Cortex of kidney (tissue), 1 donor: ENCODE results near the gene OR10G3.
"Not testable (repeated sequence)": the region's sequence is repeated elsewhere in the genome, so short reads cannot be mapped to it uniquely, and the experiment has no call there.

Experiments used
- DNase-seq: peaks from one replicate; lab custom pipeline; 2025; lab: John Stamatoyannopoulos, UW

OR10G3 gene, protein sequence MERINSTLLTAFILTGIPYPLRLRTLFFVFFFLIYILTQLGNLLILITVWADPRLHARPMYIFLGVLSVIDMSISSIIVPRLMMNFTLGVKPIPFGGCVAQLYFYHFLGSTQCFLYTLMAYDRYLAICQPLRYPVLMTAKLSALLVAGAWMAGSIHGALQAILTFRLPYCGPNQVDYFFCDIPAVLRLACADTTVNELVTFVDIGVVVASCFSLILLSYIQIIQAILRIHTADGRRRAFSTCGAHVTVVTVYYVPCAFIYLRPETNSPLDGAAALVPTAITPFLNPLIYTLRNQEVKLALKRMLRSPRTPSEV

DNA sequence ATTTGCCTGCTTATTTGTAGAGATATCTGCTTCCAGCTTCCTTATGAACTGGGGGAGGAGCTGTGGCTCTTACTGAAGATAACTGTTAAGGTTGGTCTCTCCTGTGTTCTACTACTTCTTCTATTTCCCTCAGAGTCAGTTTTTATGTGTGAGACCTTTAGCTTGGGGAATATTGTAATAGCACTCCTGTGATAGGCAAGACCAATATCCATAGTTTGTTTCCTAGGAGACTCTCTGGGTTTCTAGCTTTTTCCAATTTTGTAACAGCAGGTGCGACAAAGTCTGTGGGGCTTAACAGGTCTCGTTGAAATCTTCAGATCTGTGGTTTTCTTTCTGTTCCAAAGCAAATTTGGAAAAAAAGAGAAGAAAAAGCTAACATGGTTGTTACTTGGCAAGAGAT, at the start of gene OR10G3:
Gene OR10G3 (minus strand): TSS at position 101 of the 400 bp plus-strand sequence. CDS start 9,332 bp downstream, outside the sequence.
- DNase-seq: no peak

DNA sequence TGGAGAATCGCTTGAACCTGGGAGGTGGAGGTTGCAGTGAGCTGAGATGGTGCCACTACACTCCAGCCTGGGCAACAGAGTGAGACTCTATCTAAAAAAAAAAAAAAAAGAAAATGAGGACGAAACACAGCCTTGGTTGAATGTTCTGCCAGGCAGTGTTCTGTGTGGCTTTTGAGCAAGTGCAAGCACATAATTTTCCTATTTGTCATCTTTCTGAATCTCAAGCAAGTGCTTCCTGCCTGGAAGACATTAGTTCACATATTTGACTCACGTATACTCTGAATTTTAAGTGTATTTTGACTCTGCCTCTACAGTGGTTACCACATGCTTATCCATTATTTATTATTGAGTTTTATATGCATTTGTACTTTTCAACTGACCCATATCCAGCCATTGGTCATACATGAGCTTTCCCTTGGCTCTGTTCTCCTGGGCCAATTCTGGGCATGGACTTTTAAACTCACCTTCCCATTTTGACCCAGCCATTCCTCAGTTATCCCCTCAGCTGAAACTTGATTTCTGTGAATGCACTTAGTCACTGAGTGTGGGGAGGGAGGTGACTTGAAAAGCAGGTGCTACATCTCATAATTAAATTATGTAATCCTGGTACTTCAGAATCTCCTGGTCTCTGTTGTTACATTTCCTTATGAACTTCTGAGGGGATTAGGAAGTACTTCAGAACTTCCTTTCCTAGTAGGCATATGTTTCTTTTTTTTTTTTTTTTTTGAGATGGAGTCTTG, 46.8 kb upstream of the OR10G3 start:
- no peak for DNase-seq

DNA sequence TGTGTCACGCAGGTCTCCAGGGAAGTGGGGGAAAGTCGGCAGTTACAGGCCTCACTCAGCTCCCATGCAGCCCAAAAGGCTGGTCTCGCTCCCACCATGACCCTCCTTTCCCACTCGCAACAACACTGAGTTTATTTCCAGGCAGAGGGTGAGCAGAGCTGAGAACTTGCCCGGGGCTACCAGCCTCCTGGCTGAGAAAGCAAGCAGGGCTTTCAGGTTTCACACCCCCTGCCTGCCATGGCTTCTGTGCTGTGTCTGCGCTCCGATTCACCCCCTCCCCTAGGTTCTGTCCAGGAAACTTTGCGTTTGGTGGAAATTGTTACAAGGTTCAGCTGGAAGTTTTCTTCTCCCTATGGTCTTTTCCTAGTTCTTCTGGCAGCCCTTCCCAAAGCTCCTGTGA, 37.7 kb upstream of the OR10G3 start:
- DNase-seq: no peak

DNA sequence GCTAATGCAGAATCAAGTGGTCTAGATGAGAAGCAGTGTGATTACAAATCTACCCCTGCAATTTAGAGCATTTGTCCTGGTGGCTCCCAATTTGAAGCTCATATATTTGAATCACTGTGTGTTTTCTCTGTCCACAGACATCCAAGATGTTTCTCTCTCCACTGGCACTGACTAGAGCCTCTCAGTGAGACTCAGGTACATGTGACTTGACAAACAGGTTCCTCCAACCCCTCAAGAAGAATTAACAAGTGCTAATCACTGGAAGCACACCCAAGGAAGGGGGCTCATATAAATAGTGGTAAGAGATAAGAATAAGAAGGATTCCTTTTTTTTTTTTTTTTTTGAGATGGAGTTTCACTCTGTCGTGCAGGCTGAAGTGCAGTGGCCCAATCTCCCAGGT, 34.4 kb upstream of the OR10G3 start:
- no peak for DNase-seq

DNA sequence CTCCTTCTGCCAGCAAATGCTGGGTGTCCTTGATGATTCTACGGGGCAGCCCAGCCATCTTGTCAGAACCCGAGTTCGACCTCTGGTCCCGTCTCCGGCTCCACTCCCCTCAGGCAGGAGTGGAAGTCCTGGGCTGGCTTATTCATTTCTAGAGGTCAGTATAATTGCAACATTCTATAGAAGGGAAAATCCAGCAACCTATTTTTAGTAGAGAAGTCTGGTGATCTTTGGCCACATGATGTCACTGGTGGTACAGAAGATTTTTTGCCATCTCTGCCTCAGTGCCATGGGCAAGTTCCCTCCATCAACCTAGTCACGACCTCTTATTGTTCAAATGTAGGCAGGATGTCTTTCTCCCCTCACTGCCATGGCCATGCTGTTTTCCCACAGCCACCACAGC, 32.4 kb upstream of the OR10G3 start:
- no peak for DNase-seq

DNA sequence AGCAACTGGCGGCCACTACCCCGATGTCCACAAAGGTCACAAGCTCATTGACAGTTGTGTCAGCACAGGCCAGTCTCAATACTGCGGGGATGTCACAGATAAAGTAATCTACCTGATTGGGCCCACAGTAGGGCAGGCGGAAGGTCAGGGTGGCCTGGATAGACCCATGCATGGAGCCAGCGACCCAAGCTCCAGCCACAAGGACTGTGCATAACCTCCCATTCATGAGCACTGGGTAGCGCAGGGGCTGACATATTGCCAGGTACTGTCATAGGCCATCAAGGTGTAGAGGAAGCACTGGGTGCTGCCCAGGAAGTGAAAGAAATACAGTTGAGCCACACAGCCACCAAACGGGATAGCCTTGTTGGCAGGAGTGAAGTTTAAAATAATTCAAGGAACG, 22.3 kb upstream of the OR10G3 start:
- not testable (repeated sequence) for DNase-seq

DNA sequence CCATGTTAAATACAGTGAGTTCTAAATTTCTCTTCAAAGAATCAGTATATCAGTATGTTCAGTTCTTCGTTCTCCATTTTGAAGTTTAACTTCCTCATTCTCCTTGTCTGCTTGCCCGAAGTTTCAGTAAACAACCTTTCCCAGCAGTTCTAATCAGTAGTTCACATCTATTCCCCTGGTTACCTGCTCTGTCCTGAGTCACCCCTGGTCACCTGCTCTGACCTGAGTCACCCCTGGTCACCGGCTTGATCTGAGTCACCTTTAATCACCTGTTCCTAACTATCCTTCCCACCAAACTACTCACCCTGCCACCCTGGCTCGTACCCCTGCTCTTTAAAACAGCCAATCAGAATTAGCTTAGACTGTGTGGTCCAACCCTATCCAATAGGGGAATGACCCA, 9.4 kb upstream of the OR10G3 start:
- DNase-seq: no peak

DNA sequence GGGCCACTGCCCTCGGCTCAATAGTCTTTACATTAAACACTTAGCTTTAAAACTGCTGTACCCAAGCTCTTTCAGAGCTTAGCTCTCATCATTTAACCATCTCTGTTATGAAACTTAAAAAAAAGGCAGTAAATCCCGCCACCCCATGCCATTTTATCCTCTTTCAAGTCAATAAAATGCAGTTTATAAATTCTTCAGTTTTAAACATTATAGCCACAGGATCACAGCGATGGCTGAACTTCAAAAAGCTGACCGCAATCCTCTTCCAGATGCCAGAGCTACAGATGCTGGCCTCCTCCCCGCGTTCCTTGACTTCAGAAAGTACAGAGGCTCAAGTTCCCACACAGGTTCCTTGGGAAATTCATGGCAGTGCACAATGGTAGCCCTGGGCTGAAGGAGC, 4.2 kb downstream of the OR10G3 start:
- no peak for DNase-seq

DNA sequence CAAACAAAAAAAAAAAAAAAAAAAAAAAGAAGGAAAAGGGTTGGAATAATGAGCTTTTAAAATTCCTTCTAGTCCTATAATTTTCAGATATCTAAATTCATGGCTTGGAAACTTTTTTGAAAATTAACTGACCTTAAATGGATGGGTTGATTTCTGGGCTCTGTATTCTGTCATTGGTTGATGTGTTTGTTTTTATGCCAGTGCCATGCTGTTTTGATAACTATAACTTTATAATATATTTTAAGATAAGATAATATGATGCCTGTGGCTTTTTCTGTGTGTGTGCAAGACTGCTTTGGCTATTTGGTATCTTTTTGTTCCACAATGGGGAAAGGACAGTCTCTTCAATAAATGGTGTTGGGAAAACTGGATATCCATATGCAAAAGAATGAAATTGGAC, 7.3 kb downstream of the OR10G3 start:
- no peak for DNase-seq

DNA sequence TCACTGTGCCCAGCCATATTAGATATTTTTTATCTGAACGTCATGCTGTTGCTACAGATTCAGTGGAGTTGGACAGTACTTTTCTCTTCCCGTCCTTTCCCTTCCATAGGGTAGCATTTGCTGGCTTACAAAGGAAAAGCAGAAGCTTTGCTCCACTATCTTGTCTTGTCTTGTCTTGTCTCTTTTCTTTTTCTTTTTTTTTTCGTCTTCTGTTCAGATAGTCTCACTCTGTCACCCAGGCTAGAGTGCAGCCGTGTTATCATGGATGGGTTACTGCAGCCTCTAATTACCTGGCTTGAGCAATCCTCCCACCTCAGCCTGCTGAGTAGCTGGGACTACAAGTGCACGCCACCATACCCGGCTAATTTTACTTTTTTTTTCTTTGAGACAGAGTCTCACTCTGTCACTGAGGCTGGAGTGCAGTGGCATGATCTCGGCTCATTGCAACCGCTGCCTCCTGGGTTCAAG, 21.1 kb downstream of the OR10G3 start:
- DNase-seq: no peak

DNA sequence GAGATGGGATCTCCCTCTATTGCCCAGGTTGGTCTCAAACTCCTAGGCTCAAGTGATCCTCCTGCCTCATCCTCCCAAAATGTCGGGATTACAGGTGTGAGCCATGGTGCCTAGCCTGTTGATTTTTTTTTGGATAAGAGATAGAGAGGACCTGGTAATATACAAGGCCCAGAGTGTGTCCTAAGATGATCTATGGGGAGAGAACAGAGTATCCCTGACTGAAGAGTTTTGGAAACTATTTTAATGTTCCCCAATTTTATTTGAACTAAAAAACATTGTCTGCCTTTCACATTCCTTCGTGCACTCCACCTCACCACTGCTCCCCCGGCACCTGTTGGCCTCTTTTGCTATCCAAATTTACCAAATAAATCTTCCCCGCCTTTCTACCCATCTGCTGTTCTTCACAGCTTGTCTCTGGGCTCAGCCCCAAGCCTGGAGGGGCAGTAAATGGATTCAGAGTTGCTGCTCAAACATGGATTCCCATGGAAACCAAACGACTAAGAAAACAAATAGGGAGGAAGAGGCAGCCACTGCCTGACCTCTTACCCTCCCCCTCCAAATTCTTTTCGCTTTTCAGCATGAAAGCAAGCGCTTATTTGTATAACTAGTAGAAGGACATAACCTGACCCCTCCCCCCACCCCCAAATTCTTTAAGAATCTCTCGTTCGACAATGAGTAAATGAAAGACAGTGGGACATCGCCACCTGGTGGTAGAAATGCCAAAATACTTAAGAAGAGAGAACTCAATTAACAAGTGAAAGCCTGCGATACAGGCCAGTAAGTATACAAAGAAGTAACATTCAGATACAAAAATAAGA, 22.6 kb downstream of the OR10G3 start:
- no peak for DNase-seq

DNA sequence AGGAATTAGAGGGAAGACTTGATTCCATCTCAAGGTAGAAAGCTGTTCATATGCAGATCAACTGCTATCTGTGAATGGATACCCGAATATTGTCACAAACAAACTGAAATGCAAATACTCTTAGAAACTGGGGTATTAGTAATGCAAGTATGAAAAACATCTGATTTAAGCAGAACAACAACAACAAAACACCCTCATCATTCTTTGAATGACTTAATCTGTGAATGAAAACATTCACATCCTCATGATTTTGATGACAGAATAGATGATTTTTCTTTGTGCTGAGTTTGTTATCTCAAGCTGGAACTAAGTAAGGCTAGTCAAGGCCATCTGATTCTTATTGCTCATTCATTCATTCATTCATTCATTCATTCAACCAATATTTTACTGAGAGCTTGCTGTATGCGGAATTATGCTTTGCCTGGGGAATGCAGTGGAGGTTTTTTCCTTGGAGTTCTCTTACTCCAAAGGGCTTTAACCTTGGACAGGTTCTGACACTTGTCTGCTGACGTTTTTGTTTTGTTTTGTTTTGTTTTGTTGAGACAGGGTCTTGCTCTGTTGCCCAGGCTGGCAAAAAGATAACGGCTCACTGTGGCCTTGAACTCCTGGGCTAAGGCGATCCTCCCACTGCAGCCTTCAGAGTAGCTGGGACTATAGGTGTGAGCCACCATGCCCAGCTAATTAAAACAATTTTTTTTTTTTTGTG, 23.3 kb downstream of the OR10G3 start:
- DNase-seq: no peak

DNA sequence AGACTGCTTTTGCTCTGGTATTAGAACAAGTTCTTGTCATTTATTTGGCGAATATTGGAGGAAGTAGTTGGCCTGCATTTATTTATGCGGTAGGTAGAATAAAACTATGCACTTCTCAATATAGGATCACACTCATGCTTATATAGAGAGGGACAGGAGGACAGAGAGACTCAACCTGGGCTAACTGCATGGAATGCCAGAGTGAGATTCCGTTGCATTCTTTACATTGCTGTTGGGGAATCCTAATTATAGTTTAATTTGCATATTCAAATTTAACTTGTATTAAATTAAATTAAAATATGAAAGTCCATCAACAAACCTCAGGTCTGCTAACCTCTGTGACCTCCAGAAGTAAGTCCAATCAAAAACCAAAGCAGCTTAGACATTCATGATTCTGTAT, 26.6 kb downstream of the OR10G3 start:
- no peak for DNase-seq

DNA sequence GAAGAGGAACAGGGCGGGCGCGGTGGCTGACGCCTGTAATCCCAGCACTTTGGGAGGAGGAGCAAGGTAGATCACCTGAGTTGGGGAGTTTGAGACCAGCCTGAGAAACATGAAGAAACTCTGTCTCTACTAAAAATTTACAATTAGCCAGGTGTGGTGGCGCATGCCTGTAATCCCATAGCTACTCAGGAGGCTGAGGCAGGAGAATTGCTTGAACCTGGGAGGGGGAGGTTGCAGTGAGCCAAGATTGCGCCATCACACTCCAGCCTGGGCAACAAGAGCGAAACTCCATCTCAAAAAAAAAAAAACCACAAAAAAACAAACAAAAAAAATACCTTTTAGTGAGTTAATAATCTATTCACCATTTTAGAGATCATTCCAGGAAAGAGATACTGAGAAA, 35.3 kb downstream of the OR10G3 start:
- DNase-seq: not testable (repeated sequence)

DNA sequence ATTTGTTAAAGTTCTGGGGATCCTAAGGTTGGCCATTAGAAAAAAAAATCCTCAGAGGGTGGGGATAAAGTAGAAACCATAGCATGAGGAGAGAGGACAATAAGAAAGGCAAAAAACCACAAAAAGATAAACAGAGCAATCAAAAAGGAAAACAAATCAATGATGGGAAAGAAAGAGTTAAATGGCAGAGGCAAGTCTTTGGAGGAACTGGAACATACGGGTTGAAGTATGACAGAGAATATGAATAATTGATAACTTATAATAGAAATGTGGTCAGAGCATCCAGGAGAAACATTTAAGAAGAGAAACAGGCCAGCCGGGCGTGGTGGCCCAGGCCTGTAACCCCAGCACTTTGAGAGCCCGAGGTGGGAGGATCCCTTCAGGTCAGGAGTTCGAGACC, 35.9 kb downstream of the OR10G3 start:
- DNase-seq: no peak

DNA sequence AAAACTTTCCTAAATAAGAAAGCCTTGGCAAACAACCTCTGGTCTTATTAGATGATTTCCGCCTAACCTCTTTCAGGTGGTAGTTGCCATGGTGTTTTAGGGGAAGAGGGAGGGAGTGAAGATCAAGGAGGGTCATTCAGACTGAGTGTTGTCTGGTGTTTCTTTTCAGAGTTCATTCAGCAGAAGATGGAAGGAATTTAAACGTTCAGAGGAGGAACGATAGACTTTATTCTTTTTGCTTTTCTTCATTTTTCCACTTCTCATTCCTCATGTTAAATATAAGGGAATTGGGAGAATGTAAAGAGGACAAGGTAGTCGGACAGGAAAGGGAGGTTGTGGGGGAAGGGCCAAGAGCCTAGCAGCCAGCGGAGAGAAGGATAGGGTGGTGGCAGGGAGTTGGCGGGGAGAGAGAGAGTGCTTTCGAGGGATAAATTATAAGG, 36.3 kb downstream of the OR10G3 start:
- DNase-seq: no peak

DNA sequence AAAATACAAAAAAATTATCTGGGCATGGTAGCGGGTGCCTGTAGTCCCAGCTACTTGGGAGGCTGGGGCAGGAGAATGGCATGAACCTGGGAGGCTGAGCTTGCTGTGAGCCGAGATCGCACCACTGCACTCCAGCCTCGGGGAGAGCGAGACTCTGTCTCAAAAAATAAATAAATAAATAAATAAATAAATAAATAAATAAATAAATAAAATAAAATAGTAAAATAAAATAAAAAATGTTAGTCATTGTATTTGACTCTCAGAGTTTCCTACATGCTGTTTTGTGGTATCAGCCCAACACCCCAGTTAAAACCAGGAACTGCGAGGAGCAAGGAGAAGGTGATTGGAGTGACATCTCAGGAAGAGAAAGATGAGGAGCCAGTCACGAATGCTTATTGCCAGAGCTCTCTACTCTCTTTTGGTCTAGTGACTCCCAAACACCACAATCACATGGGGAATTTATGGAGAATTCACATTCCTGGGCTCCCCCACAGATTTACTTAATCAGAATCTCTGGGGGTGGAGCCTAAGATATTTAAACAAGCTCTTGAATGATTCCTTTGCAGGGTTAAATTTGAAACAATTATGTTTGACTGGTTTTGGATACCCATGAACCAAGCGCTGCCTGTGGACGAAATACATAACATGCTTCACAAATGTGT, 38.3 kb downstream of the OR10G3 start:
- no peak for DNase-seq

DNA sequence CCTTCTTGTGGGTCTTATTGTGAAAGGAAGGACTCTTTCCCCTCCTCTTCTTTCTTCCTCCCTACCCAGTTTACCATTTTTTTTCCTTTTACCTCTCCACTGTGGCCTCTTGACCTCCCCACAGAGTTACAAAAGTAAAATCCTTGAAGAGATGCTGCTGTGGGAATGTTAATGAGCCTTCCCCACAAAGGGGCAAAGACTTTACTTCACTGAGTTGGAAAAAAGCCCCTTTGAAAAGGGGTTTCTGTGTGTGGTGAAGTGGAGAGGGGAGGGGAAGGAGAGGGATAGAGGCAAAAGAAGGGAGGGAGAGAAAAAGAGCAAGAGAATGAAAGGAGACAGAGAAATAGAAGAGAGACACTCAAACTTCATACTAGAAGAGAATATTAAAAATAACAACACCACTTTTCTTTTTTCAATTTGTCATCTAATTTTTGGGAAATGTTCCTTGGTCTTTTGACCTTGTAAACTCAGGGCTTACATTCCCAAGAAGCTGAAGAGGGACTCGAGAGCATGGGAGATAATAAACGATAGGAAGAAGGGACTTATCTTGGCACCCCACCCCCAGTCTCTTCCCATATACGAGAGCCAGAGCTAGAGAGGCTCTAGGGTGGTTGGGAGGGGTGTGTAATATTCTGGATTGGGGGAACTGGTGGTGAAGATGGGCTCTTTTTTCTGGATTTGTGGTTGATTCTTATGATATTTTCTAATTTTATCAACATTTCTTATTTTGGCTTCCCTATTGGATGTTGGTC, 40.5 kb downstream of the OR10G3 start:
- DNase-seq: no peak

DNA sequence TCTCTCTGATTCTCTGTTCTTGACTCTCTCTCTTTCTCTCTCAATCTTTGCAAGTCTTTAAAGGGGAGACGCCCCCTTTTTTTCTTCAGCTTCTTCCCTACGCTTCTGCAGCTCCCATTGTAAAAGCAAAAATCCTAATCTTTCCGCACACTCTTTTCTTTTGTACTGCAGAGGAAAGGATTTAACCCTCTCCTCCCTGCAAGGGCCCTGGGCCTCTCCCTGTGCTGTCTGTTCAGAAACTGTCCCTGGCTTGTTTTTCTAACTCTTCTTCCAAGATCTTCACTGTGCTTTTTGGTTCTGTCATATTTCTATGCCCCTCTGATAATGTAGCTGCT, 42.8 kb downstream of the OR10G3 start:
- DNase-seq: no peak

DNA sequence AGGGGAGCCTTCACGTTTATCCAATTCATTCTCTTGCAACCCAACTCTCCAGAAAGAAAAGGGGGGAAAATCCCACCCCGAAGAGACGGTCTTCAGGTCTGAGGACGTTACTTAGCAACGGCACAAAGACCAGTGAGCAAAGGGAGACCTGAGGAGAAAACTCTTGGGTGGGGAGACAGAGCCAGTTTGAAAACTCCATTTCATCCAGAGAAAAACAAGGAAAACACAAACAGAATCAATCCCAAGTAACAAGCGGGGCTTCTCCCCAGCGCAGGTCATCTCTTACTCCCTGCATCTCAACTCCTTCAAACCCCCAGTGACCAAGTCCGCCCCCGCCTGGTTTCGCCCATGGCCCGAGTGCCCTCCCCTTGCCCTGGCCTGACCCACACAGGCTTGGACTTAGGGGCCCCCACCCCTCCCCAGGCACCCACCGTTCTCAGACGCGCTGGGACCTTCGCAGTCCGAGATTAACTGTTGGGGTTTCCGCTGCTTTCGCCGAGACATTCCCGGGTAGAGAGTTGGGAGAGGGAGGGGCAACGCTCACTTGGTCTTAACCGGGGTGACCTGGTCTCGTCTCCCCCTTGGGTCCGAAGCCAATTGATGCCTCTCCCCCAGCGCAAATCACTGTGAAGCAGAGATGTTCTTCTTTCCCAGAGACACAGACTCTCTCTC, 43.3 kb downstream of the OR10G3 start:
- DNase-seq: no peak
